Chondrocyte (in vitro differentiated cells): ENCODE data around the gene ZDHHC11. TPM values are rescaled to one million over a fixed set of nuclear protein-coding genes. Genes with fewer than 3 reads are reported as not detected.

ENCODE experiments used
- DNase-seq: peaks from one replicate; pipeline ENCODE4 v3.0.0; 2021; ENCODE audit warnings: mixed read lengths, low spot score
- H3K27ac Mint-ChIP-seq: one replicate; pipeline ENCODE4 v1.8.0; 2021; ENCODE audit warnings: mild to moderate bottlenecking, moderate library complexity, mixed read lengths; ENCODE audit not compliant: unreplicated experiment
- H3K27me3 Mint-ChIP-seq: 2 replicates; pipeline ENCODE4 v1.8.0; 2021; ENCODE audit warnings: low read depth, mixed read lengths
- H3K36me3 Mint-ChIP-seq: 2 replicates; pipeline ENCODE4 v1.8.0; 2021; ENCODE audit warnings: low read depth, mixed read lengths
- H3K4me1 Mint-ChIP-seq: 2 replicates; pipeline ENCODE4 v1.8.0; 2021; ENCODE audit warnings: low read depth, mild to moderate bottlenecking, mixed read lengths
- H3K4me3 Mint-ChIP-seq: one replicate; pipeline ENCODE4 v1.8.0; 2021; ENCODE audit warnings: mild to moderate bottlenecking, moderate library complexity, mixed read lengths; ENCODE audit not compliant: unreplicated experiment
- H3K9me3 Mint-ChIP-seq: 2 replicates; pipeline ENCODE4 v1.8.0; 2021; ENCODE audit warnings: low read depth, mixed read lengths
- CTCF ChIP-seq: fragments of 200-600 bp; sonication (generic); IDR thresholded peaks from 2 replicates; pipeline ENCODE4 v1.5.0; 2021; ENCODE audit warnings: antibody characterized with exemption, mild to moderate bottlenecking, moderate library complexity
- total RNA-seq: library from RNA; stranded (reverse); gene quantifications from 3 replicates; pipeline ENCODE4 v1.2.1, GENCODE V29; 2021

Gene ZDHHC11
- total RNA-seq, 1 donor from 2014 or later, result 1.9 TPM

GRCh38 chr5:759111-759751 lies 91.6 kb downstream of the ZDHHC11 start:
- Mint-ChIP-seq H3K27ac (no peak overlapping the region), H3K4me1 (no peaks in the 10 kb centered on the region), H3K4me3 (no peak overlapping the region), H3K9me3 (no peaks in the 10 kb centered on the region), H3K36me3 (no peaks in the 10 kb centered on the region), H3K27me3 (peaks cover 15% of the 10 kb centered on the region)
- TF ChIP-seq CTCF, result no peak
- DNase-seq, result no peak

GRCh38 chr5:758698-759053 lies 92.1 kb downstream of the ZDHHC11 start:
- Mint-ChIP-seq H3K27ac (no peak overlapping the region), H3K9me3 (no peaks in the 10 kb centered on the region), H3K36me3 (no peaks in the 10 kb centered on the region), H3K4me1 (no peaks in the 10 kb centered on the region), H3K27me3 (peaks cover 19% of the 10 kb centered on the region), H3K4me3 (no peak overlapping the region)
- no peak for TF ChIP-seq CTCF
- DNase-seq, result no peak

DNA sequence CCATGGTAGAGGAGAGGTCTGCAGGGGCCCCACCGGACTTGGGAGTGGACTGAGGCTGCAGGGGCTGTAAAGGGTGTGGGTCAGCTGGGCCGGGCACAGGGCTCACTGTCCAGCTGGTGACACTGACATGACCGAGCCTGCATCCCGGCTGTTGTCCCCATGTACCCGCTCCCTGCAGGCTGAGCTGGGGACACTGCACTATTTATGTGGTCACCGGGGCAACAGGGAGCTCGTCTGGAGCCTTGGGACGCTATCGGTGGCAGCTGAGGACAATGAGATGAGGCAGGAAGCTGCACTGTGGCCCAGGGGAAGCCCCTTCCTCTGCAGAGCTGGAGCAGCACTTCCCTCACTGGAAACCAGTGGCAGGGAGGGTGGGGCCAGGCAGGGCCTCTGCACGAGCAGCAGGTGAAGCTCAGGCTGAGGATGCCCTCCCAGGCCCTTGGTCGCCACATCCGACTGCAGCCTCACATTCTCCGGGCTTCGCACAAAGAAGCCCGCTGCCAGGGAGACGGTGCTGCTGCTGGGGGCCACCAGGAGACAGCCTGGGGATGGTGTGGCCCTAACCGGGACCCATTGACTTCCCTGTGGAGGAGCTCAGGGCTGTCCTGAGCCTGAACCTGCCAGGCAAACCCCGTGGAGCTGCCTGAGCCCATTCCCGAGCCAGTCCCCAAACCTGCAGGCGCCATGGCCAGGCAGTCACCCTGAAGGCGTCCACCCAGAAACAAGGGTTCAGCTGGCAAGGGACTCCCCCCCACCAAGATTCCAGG lies 92.7 kb downstream of the ZDHHC11 start:
- H3K27ac Mint-ChIP-seq, result no peak overlapping the region
- no peak for DNase-seq
- no peaks in the 10 kb centered on the region for H3K4me1 Mint-ChIP-seq
- no peaks in the 10 kb centered on the region for H3K36me3 Mint-ChIP-seq
- H3K27me3 Mint-ChIP-seq, result peaks cover 19% of the 10 kb centered on the region
- no peak overlapping the region for H3K4me3 Mint-ChIP-seq
- no peaks in the 10 kb centered on the region for H3K9me3 Mint-ChIP-seq
- no peak for TF ChIP-seq CTCF

- H3K4me1 Mint-ChIP-seq, result no peaks in the 10 kb centered on the region
- no peaks in the 10 kb centered on the region for H3K36me3 Mint-ChIP-seq
- peaks cover 19% of the 10 kb centered on the region for H3K27me3 Mint-ChIP-seq
- H3K4me3 Mint-ChIP-seq, result no peak overlapping the region
- no peak for TF ChIP-seq CTCF
- no peak for DNase-seq
- no peak overlapping the region for H3K27ac Mint-ChIP-seq
- H3K9me3 Mint-ChIP-seq, result no peaks in the 10 kb centered on the region
Observed at GRCh38 chr5:757346-757930, 93.3 kb downstream of the ZDHHC11 start.

- TF ChIP-seq CTCF, result no peak
- Mint-ChIP-seq H3K4me1 (no peaks in the 10 kb centered on the region), H3K4me3 (no peak overlapping the region), H3K36me3 (no peaks in the 10 kb centered on the region), H3K9me3 (no peaks in the 10 kb centered on the region), H3K27me3 (peaks cover 19% of the 10 kb centered on the region), H3K27ac (no peak overlapping the region)
- no peak for DNase-seq
Observed at GRCh38 chr5:756865-757345, 93.9 kb downstream of the ZDHHC11 start.
